Activated CD4-positive, alpha-beta T cell treated with anti-CD3 and anti-CD28 coated beads, Interleukin-2, amount 10 ng/mL, durations not matched to agents 7 days and 5 days (primary cell): ENCODE data around the gene ENO3. TPM values are rescaled to one million over a fixed set of nuclear protein-coding genes. Genes with fewer than 3 reads are reported as not detected.

Experiments
- CTCF ChIA-PET: fragments of 350-600 bp; sonication (Branson Sonifier 250); formaldehyde crosslinking; loops from one replicate; lab custom pipeline; 2021; ENCODE audit warnings: antibody characterized with exemption; lab: Charles Lee
- POLR2A ChIA-PET: fragments of 350-600 bp; sonication (Branson Sonifier 250); formaldehyde crosslinking; loops from one replicate; lab custom pipeline; 2021; ENCODE audit warnings: antibody characterized with exemption; lab: Charles Lee
- DNase-seq: peaks from one replicate; pipeline ENCODE4 v3.0.0-alpha.2; 2020
- H3K27ac Mint-ChIP-seq: one replicate; pipeline ENCODE4 v1.8.0; 2021; ENCODE audit warnings: mild to moderate bottlenecking, moderate library complexity, mixed read lengths
- H3K27me3 Mint-ChIP-seq: one replicate; pipeline ENCODE4 v1.8.0; 2021; ENCODE audit warnings: mixed read lengths
- H3K36me3 Mint-ChIP-seq: one replicate; pipeline ENCODE4 v1.8.0; 2021; ENCODE audit warnings: low read depth, mixed read lengths
- H3K4me1 Mint-ChIP-seq: one replicate; pipeline ENCODE4 v1.8.0; 2021; ENCODE audit warnings: mixed read lengths
- H3K4me3 Mint-ChIP-seq: one replicate; pipeline ENCODE4 v1.8.0; 2021; ENCODE audit warnings: mild to moderate bottlenecking, moderate library complexity, mixed read lengths
- H3K9me3 Mint-ChIP-seq: one replicate; pipeline ENCODE4 v1.8.0; 2021; ENCODE audit warnings: mixed read lengths
- total RNA-seq, 2 experiments: library from RNA; stranded (reverse); gene quantifications; one replicate each; pipeline ENCODE4 v1.2.3, GENCODE V29; 2021

ENO3 gene
- total RNA-seq, 2 experiments from 2014 or later, result 44.9 to 54.8 TPM

DNA sequence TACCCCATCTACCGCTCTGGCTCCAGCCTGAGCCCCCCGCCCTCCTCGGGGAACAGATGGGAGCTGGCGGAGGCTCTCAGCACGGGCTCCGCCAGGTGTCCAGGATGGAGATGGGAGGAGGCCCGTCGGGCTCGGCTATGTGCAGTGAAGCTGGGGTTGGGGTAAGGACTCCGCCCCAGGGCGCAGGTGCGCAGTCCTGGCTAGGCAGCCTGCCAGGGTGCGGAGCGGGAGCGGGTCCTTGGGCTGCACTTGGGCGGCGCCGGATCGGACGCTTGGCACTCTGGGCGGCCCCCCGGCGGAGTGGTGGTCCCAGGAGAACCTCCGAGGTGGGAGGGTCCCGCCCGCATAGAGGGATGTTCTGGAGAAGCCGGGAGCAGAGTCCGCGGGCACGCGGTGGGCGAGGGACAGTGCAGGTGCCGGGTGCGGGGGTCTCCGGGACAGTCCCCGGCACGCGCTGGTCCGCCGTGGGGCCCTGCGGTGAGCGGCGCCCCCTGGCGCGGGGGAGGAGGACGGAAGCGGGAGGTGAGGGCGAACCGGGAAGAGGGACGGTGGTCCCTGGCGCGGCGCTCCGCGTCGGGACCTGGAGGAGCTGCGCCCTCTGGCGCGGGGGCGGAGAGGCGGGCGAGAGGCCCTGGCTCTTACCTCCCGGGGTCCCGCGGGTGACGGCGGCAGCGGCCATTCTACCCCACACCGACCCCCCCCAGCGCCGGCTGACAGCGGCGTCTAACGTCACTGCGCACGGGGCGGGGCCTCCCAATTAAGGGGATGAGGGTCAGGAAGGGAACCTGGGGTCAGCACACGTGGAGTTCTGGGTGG is 36.2 kb downstream of the ENO3 start, which contains the start of gene CAMTA2:
TSS of gene CAMTA2 (minus strand) at position 725 of the 816 bp plus-strand sequence. CDS start 1,453 bp downstream, outside the sequence.
- H3K27ac Mint-ChIP-seq, result peak within 1 kb of the TSS; percentile 95
- CTCF ChIA-PET, result interaction anchor here (0.9 to 2.1 kb wide), 10 partner anchors 10 to 78 kb away, joined by 3 to 9 read pairs (median 5); partner anchors contain the start of genes INCA1, RNF167, SLC25A11 and SPAG7
- no peaks in the 10 kb centered on the region for H3K9me3 Mint-ChIP-seq

DNA sequence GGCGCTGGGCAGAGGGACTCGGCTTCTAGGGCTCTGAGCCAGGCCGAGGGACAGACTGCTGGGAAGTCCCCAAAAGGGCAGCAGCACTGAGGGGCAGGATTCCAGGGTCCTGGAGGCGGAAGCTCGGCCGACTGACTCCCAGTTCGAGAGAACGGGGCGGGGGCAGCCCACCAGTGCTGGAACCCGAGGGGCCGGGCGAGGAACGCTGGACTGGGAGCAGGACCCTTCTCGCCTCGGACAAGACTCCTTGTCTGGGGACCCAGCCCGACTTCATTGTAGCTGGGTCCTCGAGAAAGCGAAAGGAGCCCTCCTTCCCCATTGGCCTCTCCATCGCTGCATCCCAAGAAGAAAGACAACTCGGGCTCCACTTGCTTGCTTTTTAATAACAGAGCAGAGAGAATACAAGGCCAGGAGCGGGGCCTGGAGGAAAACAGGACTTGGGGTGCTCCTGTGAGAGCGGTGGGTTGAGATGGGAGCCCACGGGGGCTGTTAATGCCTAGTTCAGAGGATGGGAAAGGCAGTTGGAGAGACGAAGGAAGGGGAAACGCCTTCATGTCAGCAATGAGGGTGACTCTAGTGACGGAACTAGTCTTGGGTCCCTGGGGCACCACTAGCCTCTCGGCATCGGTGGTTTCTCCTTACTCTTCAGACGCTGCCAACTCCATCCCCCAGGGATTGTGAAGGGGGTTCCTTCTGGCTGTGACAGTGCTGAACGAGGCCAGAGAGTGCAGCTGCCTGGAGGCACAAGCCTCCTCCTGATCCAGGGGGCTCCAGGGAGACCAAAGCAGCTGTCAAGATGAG is 37.0 kb downstream of the ENO3 start:
- H3K9me3 Mint-ChIP-seq, result no peaks in the 10 kb centered on the region
- peaks cover 43% of the 10 kb centered on the region for H3K4me1 Mint-ChIP-seq
- H3K4me3 Mint-ChIP-seq, result peak overlapping the region; percentile 90
- H3K27me3 Mint-ChIP-seq, result no peaks in the 10 kb centered on the region
- ChIA-PET CTCF (interaction anchor here (0.9 to 2.8 kb wide), 9 partner anchors 9 to 79 kb away, joined by 3 to 8 read pairs (median 5); partner anchors contain the start of genes INCA1, RNF167, SLC25A11 and SPAG7), POLR2A (interaction anchor here (0.6 kb wide), 1 partner anchor 89 kb away, joined by 3 read pairs; no protein-coding TSS in a partner anchor)
- H3K36me3 Mint-ChIP-seq, result peaks cover 11% of the 10 kb centered on the region
- H3K27ac Mint-ChIP-seq, result peak overlapping the region; percentile 95
- DNase-seq, result no peak

More for the DNA sequence above, 36.2 kb downstream of the ENO3 start, which contains the start of gene CAMTA2:
- DNase-seq, result peak; percentile 89
- H3K27me3 Mint-ChIP-seq, result no peaks in the 10 kb centered on the region
- POLR2A ChIA-PET, result interaction anchor here (0.6 kb wide), 2 partner anchors 90 to 851 kb away, joined by 3 read pairs; no protein-coding TSS in a partner anchor
- H3K36me3 Mint-ChIP-seq, result peaks cover 19% of the 10 kb centered on the region
- H3K4me1 Mint-ChIP-seq, result peaks cover 45% of the 10 kb centered on the region
- H3K4me3 Mint-ChIP-seq, result peak within 1 kb of the TSS; percentile 90

DNA sequence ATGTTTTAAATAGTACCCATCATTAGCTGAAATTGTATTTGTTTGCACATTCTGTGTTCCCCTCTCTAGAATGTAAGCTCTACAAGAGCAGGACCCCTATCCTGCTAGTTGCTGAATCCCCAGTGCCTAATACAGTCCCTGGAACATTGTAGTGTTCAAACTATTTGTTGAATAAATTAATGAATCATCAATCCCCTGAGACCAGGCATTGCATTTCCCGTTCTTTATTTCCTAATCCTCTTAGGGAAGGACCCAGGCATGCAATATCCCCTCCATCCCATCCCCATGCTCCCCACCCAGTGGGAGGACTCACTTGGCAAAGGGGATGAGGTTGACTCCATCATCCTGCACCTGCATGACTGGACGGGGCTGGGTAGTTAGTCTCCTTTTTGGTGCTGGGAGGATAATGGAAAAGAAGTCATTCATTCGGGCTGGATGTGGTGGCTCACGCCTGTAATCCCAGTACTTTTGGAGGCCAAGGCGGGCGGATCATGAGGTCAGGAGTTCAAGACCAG is 43.2 kb downstream of the ENO3 start:
- peaks cover 3% of the 10 kb centered on the region for H3K36me3 Mint-ChIP-seq
- H3K27me3 Mint-ChIP-seq, result peaks cover 4% of the 10 kb centered on the region
- peaks cover 22% of the 10 kb centered on the region for H3K4me1 Mint-ChIP-seq
- POLR2A ChIA-PET, result no interaction called here
- no peak overlapping the region for H3K27ac Mint-ChIP-seq
- H3K9me3 Mint-ChIP-seq, result no peaks in the 10 kb centered on the region
- CTCF ChIA-PET, result interaction anchor here (0.7 to 1.9 kb wide), 2 partner anchors 13 to 68 kb away, joined by 4 to 5 read pairs; no protein-coding TSS in a partner anchor
- H3K4me3 Mint-ChIP-seq, result no peak overlapping the region
- no peak for DNase-seq

DNA sequence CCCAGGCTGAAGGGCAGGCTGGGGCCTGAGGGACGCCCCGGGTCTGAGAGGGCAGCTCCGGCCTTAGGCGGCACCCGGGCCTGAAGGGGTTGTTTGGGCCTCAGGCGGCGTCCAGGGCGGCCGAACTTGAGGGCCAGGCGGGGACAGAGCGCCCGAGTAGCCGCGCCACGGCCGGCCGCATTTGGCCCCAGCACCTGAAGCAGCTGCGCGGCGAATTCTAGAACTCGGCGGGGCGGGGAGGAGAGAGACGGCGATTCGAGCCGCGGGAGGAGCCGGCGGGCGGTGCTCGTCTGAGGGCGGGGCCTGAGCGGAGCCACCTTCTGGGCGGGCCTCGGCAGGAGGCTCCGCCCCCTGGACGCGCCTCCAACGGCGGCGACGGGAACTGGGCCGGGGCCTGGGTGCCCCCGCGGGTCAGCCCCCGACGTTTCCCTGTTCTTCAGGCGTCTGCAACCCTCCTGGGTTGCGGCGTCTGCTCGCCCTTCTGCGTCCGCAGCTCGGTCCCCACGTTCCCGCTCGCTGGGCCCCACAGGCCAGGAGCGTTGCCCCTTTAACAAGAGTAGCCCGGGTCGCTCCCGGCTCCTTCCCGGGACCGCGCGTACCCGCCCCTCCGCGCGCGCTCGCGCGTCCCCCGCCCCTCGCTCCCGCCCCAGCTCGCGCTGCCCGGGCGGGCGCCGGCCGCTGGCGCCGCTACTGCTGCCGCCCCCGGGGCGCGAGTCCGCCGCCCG is 46.5 kb downstream of the ENO3 start, which contains the start of the genes INCA1 and KIF1C:
TSS of gene INCA1 (minus strand) at position 221 of the 725 bp plus-strand sequence. CDS start 3,085 bp downstream, outside the sequence.
TSS of gene KIF1C (plus strand) at position 649 of the 725 bp plus-strand sequence. CDS start 2,297 bp downstream, outside the sequence.
- peak; percentile 91 for DNase-seq
- ChIA-PET CTCF (interaction anchor here (0.6 to 1.7 kb wide), 10 partner anchors 9 to 1410 kb away, joined by 3 to 8 read pairs (median 4); partner anchors contain the start of genes CAMTA2 and CHRNE), POLR2A (no interaction called here)
- Mint-ChIP-seq H3K4me3 (peak within 1 kb of the TSS; percentile 86), H3K36me3 (peaks cover 19% of the 10 kb centered on the region), H3K9me3 (no peaks in the 10 kb centered on the region), H3K4me1 (peaks cover 23% of the 10 kb centered on the region), H3K27ac (peak within 1 kb of the TSS; percentile 79), H3K27me3 (peaks cover 4% of the 10 kb centered on the region)

DNA sequence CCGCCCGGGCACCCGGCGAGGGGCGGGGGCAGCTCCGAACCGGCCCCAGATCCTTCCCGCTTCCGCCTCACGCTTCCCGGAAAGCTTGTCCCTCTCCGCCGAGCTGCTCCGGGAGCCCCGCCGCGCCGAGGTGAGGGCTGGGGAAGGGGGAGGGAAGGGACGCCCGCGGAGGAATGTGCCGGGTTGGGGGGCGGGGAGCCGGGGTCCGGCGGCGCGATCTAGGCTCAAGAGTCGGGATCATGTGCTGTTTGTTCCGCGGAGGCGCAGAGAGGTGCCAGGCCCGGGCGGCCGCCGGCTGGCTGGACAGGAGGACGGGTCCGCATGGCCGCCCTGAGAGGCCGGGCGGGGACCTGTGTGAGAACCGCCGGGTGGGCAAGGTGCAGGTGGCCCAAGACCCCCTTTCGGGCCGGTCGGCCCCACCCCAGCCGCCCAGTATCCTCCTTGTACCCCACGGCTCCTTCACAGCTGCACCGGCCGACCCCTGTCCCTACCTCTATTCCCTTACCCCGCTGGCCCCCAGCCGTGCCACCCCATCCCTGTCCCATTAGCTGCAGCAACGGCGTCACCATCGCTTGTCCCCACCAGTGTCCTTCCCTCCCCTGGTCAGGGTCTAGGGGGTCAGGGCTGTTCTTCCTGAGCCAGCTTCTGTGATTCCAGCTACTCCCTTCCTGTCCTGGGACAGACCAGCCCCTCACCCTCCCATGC is 47.3 kb downstream of the ENO3 start:
- peak overlapping the region; percentile 57 for H3K27ac Mint-ChIP-seq
- peak overlapping the region; percentile 86 for H3K4me3 Mint-ChIP-seq
- H3K4me1 Mint-ChIP-seq, result peaks cover 23% of the 10 kb centered on the region
- POLR2A ChIA-PET, result interaction anchor here (0.5 kb wide), 1 partner anchor 20 kb away, joined by 3 read pairs; no protein-coding TSS in a partner anchor
- peaks cover 26% of the 10 kb centered on the region for H3K36me3 Mint-ChIP-seq
- CTCF ChIA-PET, result interaction anchor here (0.6 to 1.7 kb wide), 6 partner anchors 8 to 1411 kb away, joined by 3 to 7 read pairs (median 4); partner anchors contain the start of gene CHRNE
- H3K9me3 Mint-ChIP-seq, result no peaks in the 10 kb centered on the region
- no peak for DNase-seq
- H3K27me3 Mint-ChIP-seq, result peaks cover 4% of the 10 kb centered on the region

- Mint-ChIP-seq H3K4me1 (peaks cover 23% of the 10 kb centered on the region), H3K27ac (peak overlapping the region; percentile 66), H3K27me3 (peaks cover 4% of the 10 kb centered on the region), H3K9me3 (no peaks in the 10 kb centered on the region), H3K36me3 (peaks cover 32% of the 10 kb centered on the region), H3K4me3 (peak overlapping the region; percentile 86)
- DNase-seq, result no peak
- ChIA-PET CTCF (interaction anchor here (2.3 kb wide), 1 partner anchor 32 kb away, joined by 9 read pairs; no protein-coding TSS in a partner anchor), POLR2A (interaction anchor here (0.5 kb wide), 1 partner anchor 19 kb away, joined by 3 read pairs; no protein-coding TSS in a partner anchor)
Measured at GRCh38 chr17:4998732-4999429, 48.0 kb downstream of the ENO3 start.

DNA sequence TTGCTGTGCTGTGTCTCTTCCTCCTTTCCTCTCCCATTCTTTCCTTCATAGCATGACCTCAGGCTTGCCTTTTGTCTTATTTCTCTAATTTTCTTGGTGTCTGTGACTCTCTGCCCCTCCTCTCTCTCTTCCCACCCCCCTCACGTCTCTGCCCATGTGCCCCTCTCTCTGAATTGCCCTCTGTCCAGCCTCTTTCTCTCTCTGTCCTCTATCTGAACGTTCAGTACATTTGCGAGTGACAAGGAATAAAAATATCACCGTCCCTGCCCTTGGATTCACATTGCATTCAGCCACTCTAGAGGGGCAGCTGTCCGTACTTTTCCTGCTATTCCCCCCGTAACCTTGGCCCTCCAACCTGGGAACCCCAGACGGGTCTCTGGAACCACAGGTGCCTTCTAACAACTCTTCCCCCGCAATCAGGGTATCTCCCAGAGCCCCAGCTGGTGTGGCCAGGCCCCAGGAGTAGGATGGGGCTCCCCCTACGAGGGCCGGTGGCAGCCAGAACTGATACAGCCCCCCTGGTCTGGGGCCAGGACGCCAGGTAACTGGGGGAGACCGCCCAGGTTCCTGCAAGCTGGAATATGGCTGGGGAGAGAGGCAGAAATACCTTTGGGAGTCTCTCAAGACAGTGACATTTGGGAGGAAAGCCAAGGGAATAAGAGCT is 48.6 kb downstream of the ENO3 start:
- Mint-ChIP-seq H3K27ac (peak overlapping the region; percentile 42), H3K36me3 (peaks cover 39% of the 10 kb centered on the region), H3K4me3 (peak overlapping the region; percentile 86), H3K9me3 (no peaks in the 10 kb centered on the region), H3K4me1 (peaks cover 23% of the 10 kb centered on the region), H3K27me3 (peaks cover 4% of the 10 kb centered on the region)
- no peak for DNase-seq
- ChIA-PET CTCF (interaction anchor here (1.0 to 2.3 kb wide), 5 partner anchors 10 to 61 kb away, joined by 3 to 9 read pairs (median 3); no protein-coding TSS in a partner anchor), POLR2A (no interaction called here)

- Mint-ChIP-seq H3K27me3 (peaks cover under 1% of the 10 kb centered on the region), H3K27ac (no peak overlapping the region), H3K9me3 (no peaks in the 10 kb centered on the region), H3K4me3 (no peak overlapping the region), H3K4me1 (peaks cover 20% of the 10 kb centered on the region), H3K36me3 (peaks cover 45% of the 10 kb centered on the region)
- DNase-seq, result no peak
- CTCF ChIA-PET, result interaction anchor here (1.0 to 2.3 kb wide), 5 partner anchors 11 to 60 kb away, joined by 3 to 9 read pairs (median 3); no protein-coding TSS in a partner anchor
- POLR2A ChIA-PET, result no interaction called here
Measured at GRCh38 chr17:5000237-5000639, 49.3 kb downstream of the ENO3 start.

- H3K36me3 Mint-ChIP-seq, result peaks cover 55% of the 10 kb centered on the region
- no peak overlapping the region for H3K27ac Mint-ChIP-seq
- ChIA-PET POLR2A (no interaction called here), CTCF (interaction anchor here (1.0 to 2.1 kb wide), 5 partner anchors 12 to 26 kb away, joined by 3 to 4 read pairs (median 3); no protein-coding TSS in a partner anchor)
- no peak for DNase-seq
- H3K27me3 Mint-ChIP-seq, result no peaks in the 10 kb centered on the region
- H3K4me1 Mint-ChIP-seq, result peaks cover 16% of the 10 kb centered on the region
- no peaks in the 10 kb centered on the region for H3K9me3 Mint-ChIP-seq
- H3K4me3 Mint-ChIP-seq, result no peak overlapping the region
Measured at GRCh38 chr17:5002121-5002788, 51.3 kb downstream of the ENO3 start.
